Astrocyte (in vitro differentiated cells and primary cell): Measurements from ENCODE around the gene MC2R.

Experiments
- EZH2 ChIP-seq: IDR thresholded peaks from 2 replicates; pipeline ENCODE4 v1.6.1; 2012; ENCODE audit warnings: mild to moderate bottlenecking, low read length, inconsistent platforms; ENCODE audit not compliant: insufficient read depth
- TF ChIP-seq, protein P1 (sequence below): IDR thresholded peaks from 2 replicates; pipeline ENCODE4 v1.5.1; 2011; ENCODE audit warnings: low read depth, mild to moderate bottlenecking, inconsistent platforms, low read length, moderate library complexity; ENCODE audit not compliant: insufficient read depth

DNA sequence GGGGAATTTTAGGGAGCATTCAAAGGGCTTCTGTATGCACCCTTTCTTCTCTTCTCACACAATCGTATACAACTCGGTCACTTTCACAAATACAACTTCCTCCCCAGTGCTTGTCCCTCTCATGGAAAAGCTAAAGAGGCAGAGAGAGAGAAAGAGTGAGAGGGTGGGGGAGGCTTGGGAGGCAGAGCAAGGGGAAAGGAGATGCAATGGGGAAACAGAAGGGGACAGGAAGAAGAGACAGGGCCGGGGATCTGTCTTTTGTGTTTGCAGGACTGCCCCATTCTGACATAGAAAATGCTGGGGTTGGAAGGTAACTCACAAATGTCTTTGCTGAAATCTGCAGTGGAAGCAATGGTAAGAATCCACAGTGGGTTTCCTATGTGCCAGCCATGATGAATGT lies 2.1 kb upstream of the MC2R start:
- no peak for TF ChIP-seq EZH2
- TF ChIP-seq, protein P1, sequence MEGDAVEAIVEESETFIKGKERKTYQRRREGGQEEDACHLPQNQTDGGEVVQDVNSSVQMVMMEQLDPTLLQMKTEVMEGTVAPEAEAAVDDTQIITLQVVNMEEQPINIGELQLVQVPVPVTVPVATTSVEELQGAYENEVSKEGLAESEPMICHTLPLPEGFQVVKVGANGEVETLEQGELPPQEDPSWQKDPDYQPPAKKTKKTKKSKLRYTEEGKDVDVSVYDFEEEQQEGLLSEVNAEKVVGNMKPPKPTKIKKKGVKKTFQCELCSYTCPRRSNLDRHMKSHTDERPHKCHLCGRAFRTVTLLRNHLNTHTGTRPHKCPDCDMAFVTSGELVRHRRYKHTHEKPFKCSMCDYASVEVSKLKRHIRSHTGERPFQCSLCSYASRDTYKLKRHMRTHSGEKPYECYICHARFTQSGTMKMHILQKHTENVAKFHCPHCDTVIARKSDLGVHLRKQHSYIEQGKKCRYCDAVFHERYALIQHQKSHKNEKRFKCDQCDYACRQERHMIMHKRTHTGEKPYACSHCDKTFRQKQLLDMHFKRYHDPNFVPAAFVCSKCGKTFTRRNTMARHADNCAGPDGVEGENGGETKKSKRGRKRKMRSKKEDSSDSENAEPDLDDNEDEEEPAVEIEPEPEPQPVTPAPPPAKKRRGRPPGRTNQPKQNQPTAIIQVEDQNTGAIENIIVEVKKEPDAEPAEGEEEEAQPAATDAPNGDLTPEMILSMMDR: no peak
